SU-DHL-6 (cell line): Measurements from ENCODE around the gene DMD.

Experiments used
- H2AFZ ChIP-seq: fragments of 200-600 bp; sonication (generic); 2 replicates; pipeline ENCODE4 v1.6.1; 2014; ENCODE audit warnings: low read depth, mild to moderate bottlenecking, moderate library complexity, mixed read lengths, antibody characterized with exemption, low read length; ENCODE audit not compliant: severe bottlenecking
- H3F3A ChIP-seq: fragments of 200-600 bp; shearing (Covaris generic); 2 replicates; pipeline ENCODE4 v1.6.0; 2016; ENCODE audit warnings: antibody characterized with exemption, mild to moderate bottlenecking; ENCODE audit not compliant: insufficient read depth
- H3K27ac ChIP-seq: fragments of 200-600 bp; sonication (generic); 2 replicates; pipeline ENCODE4 v1.5.1; 2016; ENCODE audit warnings: low read depth, mild to moderate bottlenecking, low read length, moderate library complexity, mixed read lengths
- H3K27me3 ChIP-seq: fragments of 200-600 bp; sonication (generic), shearing (Covaris generic); 2 replicates; pipeline ENCODE4 v1.6.0; 2014; ENCODE audit warnings: mild to moderate bottlenecking, low read length
- H3K36me3 ChIP-seq: fragments of 200-600 bp; sonication (generic); 2 replicates; pipeline ENCODE4 v1.6.1; 2014; ENCODE audit warnings: mild to moderate bottlenecking, low read length, mixed read lengths
- H3K4me2 ChIP-seq: fragments of 300-600, 200-600 bp; shearing (Covaris generic), sonication (generic); 2 replicates; pipeline ENCODE4 v1.6.0; 2014; ENCODE audit warnings: low read length, low read depth, mild to moderate bottlenecking; ENCODE audit not compliant: poor library complexity, severe bottlenecking
- H3K4me3 ChIP-seq: fragments of 200-600 bp; sonication (generic); 2 replicates; pipeline ENCODE4 v1.5.1; 2014; ENCODE audit warnings: antibody characterized with exemption, low read length, mild to moderate bottlenecking, mixed read lengths; ENCODE audit not compliant: insufficient read depth, poor library complexity, severe bottlenecking
- H3K79me2 ChIP-seq: fragments of 200-600 bp; sonication (generic); 2 replicates; pipeline ENCODE4 v1.6.1; 2014; ENCODE audit warnings: mild to moderate bottlenecking, low read length, moderate library complexity; ENCODE audit not compliant: insufficient read depth
- H3K9ac ChIP-seq: fragments of 200-600 bp; sonication (generic); 2 replicates; pipeline ENCODE4 v1.7.0; 2014; ENCODE audit warnings: mild to moderate bottlenecking, low read length
- H3K9me2 ChIP-seq: fragments of 200-600 bp; sonication (generic); replicated peaks from 2 replicates; pipeline ENCODE4 v1.6.1; 2014; ENCODE audit warnings: low read length; ENCODE audit not compliant: insufficient read depth
- H3K9me3 ChIP-seq: fragments of 200-600 bp; sonication (generic); 2 replicates; pipeline ENCODE4 v1.6.1; 2014; ENCODE audit warnings: low read length, mixed read lengths; ENCODE audit not compliant: insufficient read depth
- H4K20me1 ChIP-seq: fragments of 200-600 bp; sonication (generic); 2 replicates; pipeline ENCODE4 v1.6.1; 2014; ENCODE audit warnings: low read depth, mild to moderate bottlenecking, antibody characterized with exemption, low read length, moderate library complexity, mixed read lengths
- CTCF ChIP-seq: fragments of 200-600 bp; sonication (generic); IDR thresholded peaks from one replicate; pipeline ENCODE4 v1.5.1; 2017; ENCODE audit warnings: antibody characterized with exemption, mild to moderate bottlenecking, low read length, moderate library complexity; ENCODE audit not compliant: insufficient read depth, poor library complexity, severe bottlenecking
- EZH2phosphoT487 ChIP-seq: fragments of 200-600 bp; sonication (generic), shearing (Covaris generic); conservative IDR thresholded peaks from 2 replicates; pipeline ENCODE4 v1.6.1; 2018; ENCODE audit warnings: mild to moderate bottlenecking, antibody characterized with exemption, low read length, moderate library complexity, mixed read lengths

DMD gene

GRCh38 chrX:31420302-31420701 is 1791.0 kb downstream of the DMD start:
- H2AFZ ChIP-seq: no peak overlapping the region
- no peak overlapping the region for H3K4me2 ChIP-seq
- no peaks in the 10 kb centered on the region for H3F3A ChIP-seq
- H3K9ac ChIP-seq: no peak overlapping the region
- no peaks in the 10 kb centered on the region for H3K27me3 ChIP-seq
- H3K9me3 ChIP-seq: no peaks in the 10 kb centered on the region
- no peaks in the 10 kb centered on the region for H4K20me1 ChIP-seq
- no peaks in the 10 kb centered on the region for H3K79me2 ChIP-seq
- no peaks in the 10 kb centered on the region for H3K36me3 ChIP-seq
- H3K9me2 ChIP-seq: no peaks in the 10 kb centered on the region
- H3K27ac ChIP-seq: no peak overlapping the region
- no peak for TF ChIP-seq EZH2phosphoT487
- H3K4me3 ChIP-seq: no peak overlapping the region

GRCh38 chrX:31397119-31397518 is 1814.2 kb downstream of the DMD start:
- TF ChIP-seq CTCF: no peak
- TF ChIP-seq EZH2phosphoT487: no peak
- no peak overlapping the region for H3K9ac ChIP-seq
- H3K27me3 ChIP-seq: no peaks in the 10 kb centered on the region
- no peaks in the 10 kb centered on the region for H3K9me3 ChIP-seq
- H3K27ac ChIP-seq: no peak overlapping the region
- no peaks in the 10 kb centered on the region for H3K79me2 ChIP-seq
- H3K9me2 ChIP-seq: no peaks in the 10 kb centered on the region
- no peaks in the 10 kb centered on the region for H3K36me3 ChIP-seq
- H4K20me1 ChIP-seq: no peaks in the 10 kb centered on the region
- H3K4me2 ChIP-seq: no peak overlapping the region
- H2AFZ ChIP-seq: no peak overlapping the region
- H3K4me3 ChIP-seq: no peak overlapping the region
- H3F3A ChIP-seq: no peaks in the 10 kb centered on the region

GRCh38 chrX:31392513-31392912 is 1818.8 kb downstream of the DMD start:
- H3K79me2 ChIP-seq: no peaks in the 10 kb centered on the region
- H3K9me3 ChIP-seq: no peaks in the 10 kb centered on the region
- no peaks in the 10 kb centered on the region for H3F3A ChIP-seq
- H3K4me3 ChIP-seq: no peak overlapping the region
- H4K20me1 ChIP-seq: no peaks in the 10 kb centered on the region
- TF ChIP-seq CTCF (no peak), EZH2phosphoT487 (no peak)
- no peaks in the 10 kb centered on the region for H3K36me3 ChIP-seq
- H3K27ac ChIP-seq: no peak overlapping the region
- no peaks in the 10 kb centered on the region for H3K9me2 ChIP-seq
- no peak overlapping the region for H3K4me2 ChIP-seq
- H3K27me3 ChIP-seq: no peaks in the 10 kb centered on the region
- H3K9ac ChIP-seq: no peak overlapping the region
- no peak overlapping the region for H2AFZ ChIP-seq

GRCh38 chrX:31388946-31389345 is 1822.4 kb downstream of the DMD start:
- no peak overlapping the region for H3K4me2 ChIP-seq

More at GRCh38 chrX:31388946-31389345, 1822.4 kb downstream of the DMD start:
- H3F3A ChIP-seq: no peaks in the 10 kb centered on the region
- no peak overlapping the region for H2AFZ ChIP-seq
- no peak overlapping the region for H3K4me3 ChIP-seq
- H3K9me3 ChIP-seq: no peaks in the 10 kb centered on the region
- H4K20me1 ChIP-seq: no peaks in the 10 kb centered on the region
- no peak overlapping the region for H3K27ac ChIP-seq
- H3K36me3 ChIP-seq: no peaks in the 10 kb centered on the region
- no peak for TF ChIP-seq CTCF
- TF ChIP-seq EZH2phosphoT487: no peak
- H3K79me2 ChIP-seq: no peaks in the 10 kb centered on the region
- H3K9ac ChIP-seq: no peak overlapping the region
- H3K27me3 ChIP-seq: no peaks in the 10 kb centered on the region
- no peaks in the 10 kb centered on the region for H3K9me2 ChIP-seq
